Skeletal muscle tissue (tissue), 4 donors: ENCODE results near the gene CA4. TPM values are rescaled to one million over a fixed set of nuclear protein-coding genes. Genes with fewer than 3 reads are reported as not detected.

Experiments used
- H3K27ac ChIP-seq: one replicate; pipeline ENCODE4 v1.7.0; 2013; ENCODE audit warnings: mild to moderate bottlenecking, low read depth, low read length, inconsistent platforms
- H3K27me3 ChIP-seq, 3 donors: one replicate each; pipeline ENCODE4 v1.7.0; 2013; ENCODE audit warnings: low read length in 3 of 3; ENCODE audit not compliant: control insufficient read depth in 3 of 3, insufficient read depth in 3 of 3
- H3K36me3 ChIP-seq, 3 donors: one replicate each; pipeline ENCODE4 v1.7.0; 2013; ENCODE audit warnings: low read length in 3 of 3; ENCODE audit not compliant: control insufficient read depth in 3 of 3, insufficient read depth in 3 of 3
- H3K4me1 ChIP-seq, 3 donors: one replicate each; pipeline ENCODE4 v1.7.0; 2013; ENCODE audit warnings: low read length in 3 of 3, mild to moderate bottlenecking in 3 of 3; ENCODE audit not compliant: control insufficient read depth in 3 of 3, insufficient read depth in 3 of 3
- H3K4me3 ChIP-seq, 3 donors: one replicate each; pipeline ENCODE4 v1.7.0; 2013; ENCODE audit warnings: low read length in 3 of 3
- H3K9ac ChIP-seq, 3 donors: one replicate each; pipeline ENCODE4 v1.7.0; 2013; ENCODE audit warnings: low read length in 3 of 3, mild to moderate bottlenecking in 3 of 3, moderate library complexity in 2 of 3, low read depth in 1 of 3
- H3K9me3 ChIP-seq, 3 donors: one replicate each; pipeline ENCODE4 v1.7.0; 2013; ENCODE audit warnings: low read length in 3 of 3; ENCODE audit not compliant: control insufficient read depth in 3 of 3
- total RNA-seq: library from RNA; depleted of rRNA; stranded (reverse); fragments of >200 nt; gene quantifications from one replicate; pipeline ENCODE4 v1.2.3, GENCODE V29; 2014
- donor health status: Osteomylitis.

The CA4 gene
- total RNA-seq, 1 donor from 2014 or later, result 4.2 TPM

GRCh38 chr17:60141111-60142018 is 8.4 kb upstream of the CA4 start:
- Histone ChIP-seq H3K9me3 (no peaks in the 10 kb centered on the region), H3K9ac (no peak overlapping the region), H3K36me3 (no peaks in the 10 kb centered on the region), H3K27ac (no peak overlapping the region), H3K4me3 (peak overlapping the region in 1 of 3 donors; percentile 2), H3K27me3 (peaks cover 56 to 59% (median 56%) of the 10 kb centered on the region in 3 donors), H3K4me1 (peaks cover 27 to 31% (median 29%) of the 10 kb centered on the region in 3 donors)

DNA sequence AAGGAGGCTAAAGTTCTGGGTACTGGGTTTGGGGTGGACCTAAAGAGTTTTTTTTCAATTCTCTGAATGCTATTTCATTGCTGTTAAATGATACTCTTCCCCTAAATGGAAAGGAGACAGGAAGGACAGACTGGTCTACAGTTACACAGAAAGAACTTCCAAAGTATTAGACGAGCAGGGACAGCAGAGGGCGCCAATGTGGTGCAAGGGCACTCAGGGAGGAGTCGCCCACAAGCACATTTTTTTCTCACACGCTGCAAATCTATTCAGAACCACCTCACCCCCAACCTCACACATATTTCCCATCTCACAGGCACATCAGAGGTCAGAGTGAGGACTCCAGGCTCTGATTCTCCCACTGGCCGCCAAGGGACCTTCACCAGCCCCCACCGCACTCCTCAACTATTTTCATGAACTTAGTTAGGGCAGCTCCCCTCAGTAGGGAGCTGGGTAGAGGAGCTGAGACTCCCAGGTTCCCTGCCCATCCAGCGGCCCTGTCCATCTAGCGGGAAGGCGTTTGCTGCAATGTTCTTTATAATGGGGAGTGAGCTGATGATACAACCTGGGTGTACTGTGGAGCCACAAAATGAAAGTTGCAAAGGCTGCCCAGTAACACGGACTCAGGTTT is 6.8 kb upstream of the CA4 start:
- Histone ChIP-seq H3K4me3 (peak overlapping the region in 1 of 3 donors; percentile 47), H3K9me3 (no peaks in the 10 kb centered on the region), H3K4me1 (peaks cover 27 to 31% (median 29%) of the 10 kb centered on the region in 3 donors), H3K27ac (no peak overlapping the region), H3K36me3 (no peaks in the 10 kb centered on the region), H3K9ac (no peak overlapping the region), H3K27me3 (peaks cover 65 to 72% (median 69%) of the 10 kb centered on the region in 3 donors)

DNA sequence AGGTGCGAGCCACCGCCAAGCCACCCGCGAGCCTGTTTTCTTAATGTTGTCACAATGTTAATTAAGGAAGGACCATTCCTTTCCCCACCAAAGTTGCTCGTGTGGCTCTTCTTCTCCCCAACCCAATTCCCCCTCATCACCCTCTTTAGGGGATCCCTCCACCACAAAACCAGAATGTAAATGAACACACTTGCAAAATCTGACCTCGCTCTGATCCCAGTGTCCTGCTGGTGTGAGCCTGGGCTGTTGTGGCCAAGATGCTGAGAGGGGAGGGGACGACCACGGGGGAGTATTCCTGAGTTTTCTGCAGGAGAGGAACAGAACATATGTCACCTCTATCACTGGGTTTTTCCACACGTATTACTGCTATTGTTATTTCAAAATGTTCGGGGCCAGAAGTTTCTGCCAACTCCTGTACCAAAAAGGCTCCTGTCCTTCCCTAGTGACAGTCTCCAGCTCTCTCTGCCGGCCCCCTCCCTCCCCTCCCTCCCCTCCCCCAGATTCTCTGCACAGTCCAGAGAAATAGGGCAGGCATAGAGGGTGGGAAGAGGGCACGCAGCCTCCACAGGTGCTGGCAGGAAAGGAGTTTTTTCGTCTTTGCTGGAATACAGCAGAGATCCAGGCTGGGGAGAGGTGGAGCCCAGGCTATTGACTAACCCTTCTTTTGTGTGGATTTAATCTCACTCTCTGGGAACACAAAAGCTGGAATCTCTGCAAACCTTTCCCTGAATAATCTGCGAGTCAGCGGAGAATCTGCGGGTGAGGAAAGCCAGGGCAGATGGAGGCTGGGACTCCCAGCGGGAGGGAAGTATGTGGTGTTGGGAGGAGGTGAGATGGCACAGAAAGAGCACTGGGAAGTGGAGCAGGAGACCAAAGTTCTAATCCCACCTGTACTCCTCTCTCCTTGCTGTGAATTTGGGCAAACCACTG is 4.5 kb upstream of the CA4 start:
- H3K4me1 ChIP-seq, result peaks cover 16 to 22% (median 19%) of the 10 kb centered on the region in 3 donors
- no peak overlapping the region for H3K4me3 ChIP-seq
- H3K9me3 ChIP-seq, result no peaks in the 10 kb centered on the region
- H3K36me3 ChIP-seq, result no peaks in the 10 kb centered on the region
- H3K27ac ChIP-seq, result no peak overlapping the region
- H3K27me3 ChIP-seq, result peaks cover 63 to 68% (median 65%) of the 10 kb centered on the region in 3 donors
- H3K9ac ChIP-seq, result no peak overlapping the region

DNA sequence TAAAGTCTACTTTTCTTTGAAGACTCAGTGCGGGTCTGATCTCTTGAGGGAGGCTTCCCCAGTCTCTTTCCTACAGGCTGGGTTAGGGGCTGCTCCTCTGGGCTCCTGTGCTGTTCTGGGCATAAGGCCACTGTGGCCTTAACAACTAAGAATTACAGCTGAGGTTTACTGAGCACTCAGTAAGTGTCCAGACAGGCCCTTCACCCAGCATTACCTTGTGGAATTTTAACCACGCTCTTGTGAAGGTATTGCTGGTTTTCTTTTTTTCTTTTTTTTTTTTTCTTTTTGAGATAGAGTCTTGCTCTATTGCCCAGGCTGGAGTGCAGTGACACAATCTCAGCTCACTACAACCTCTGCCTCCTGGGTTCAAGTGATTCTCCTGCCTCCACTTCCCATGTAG is 3.6 kb upstream of the CA4 start:
- Histone ChIP-seq H3K9me3 (no peaks in the 10 kb centered on the region), H3K4me3 (no peak overlapping the region), H3K27ac (no peak overlapping the region), H3K9ac (no peak overlapping the region), H3K4me1 (peaks cover 15 to 19% (median 16%) of the 10 kb centered on the region in 3 donors), H3K27me3 (peaks cover 61 to 65% (median 64%) of the 10 kb centered on the region in 3 donors), H3K36me3 (no peaks in the 10 kb centered on the region)

- H3K4me1 ChIP-seq, result peaks cover 7 to 11% (median 7%) of the 10 kb centered on the region in 3 donors
- H3K4me3 ChIP-seq, result no peak overlapping the region
- H3K9me3 ChIP-seq, result no peaks in the 10 kb centered on the region
- no peak overlapping the region for H3K27ac ChIP-seq
- H3K36me3 ChIP-seq, result no peaks in the 10 kb centered on the region
- H3K27me3 ChIP-seq, result peaks cover 68 to 73% (median 68%) of the 10 kb centered on the region in 3 donors
- H3K9ac ChIP-seq, result no peak overlapping the region
These were observed 2.1 kb upstream of the CA4 start for GRCh38 chr17:60147553-60148223.

GRCh38 chr17:60148373-60148772 is 1.4 kb upstream of the CA4 start:
- Histone ChIP-seq H3K27me3 (peaks cover 62 to 73% (median 68%) of the 10 kb centered on the region in 3 donors), H3K9ac (no peak overlapping the region), H3K4me1 (peaks cover 1 to 4% (median 2%) of the 10 kb centered on the region in 3 donors)

GRCh38 chr17:60151355-60151754 is 1.6 kb downstream of the CA4 start:
- H3K4me1 ChIP-seq, result peaks cover 7 to 13% (median 11%) of the 10 kb centered on the region in 3 donors
- no peak overlapping the region for H3K27ac ChIP-seq
- H3K9ac ChIP-seq, result no peak overlapping the region
- H3K4me3 ChIP-seq, result no peak overlapping the region
- no peaks in the 10 kb centered on the region for H3K36me3 ChIP-seq
- H3K27me3 ChIP-seq, result peaks cover 55 to 76% (median 58%) of the 10 kb centered on the region in 3 donors
- H3K9me3 ChIP-seq, result no peaks in the 10 kb centered on the region

More at GRCh38 chr17:60148373-60148772, 1.4 kb upstream of the CA4 start:
- Histone ChIP-seq H3K4me3 (no peak overlapping the region), H3K27ac (no peak overlapping the region), H3K36me3 (no peaks in the 10 kb centered on the region), H3K9me3 (no peaks in the 10 kb centered on the region)

- Histone ChIP-seq H3K4me3 (no peak overlapping the region), H3K27ac (no peak overlapping the region), H3K4me1 (peaks cover 7 to 17% (median 11%) of the 10 kb centered on the region in 3 donors), H3K9me3 (no peaks in the 10 kb centered on the region), H3K9ac (peak overlapping the region in 1 of 3 donors; percentile 20), H3K36me3 (no peaks in the 10 kb centered on the region), H3K27me3 (peaks cover 45 to 60% (median 45%) of the 10 kb centered on the region in 3 donors)
These were observed 4.0 kb downstream of the CA4 start for GRCh38 chr17:60153606-60154390.
